Keratinocyte (primary cell): Measurements from ENCODE around the gene BBS9. TPM values are rescaled to one million over a fixed set of nuclear protein-coding genes. Genes with fewer than 3 reads are reported as not detected.

ENCODE experiments used
- DNase-seq: peaks from one replicate; pipeline ENCODE4 v3.0.0-alpha.2; 2011; ENCODE audit warnings: low read depth, missing footprints, low spot score
- FAIRE-seq: peaks from 2 replicates; lab custom pipeline; 2011; peaks lifted over from hg19 to GRCh38; lab: Jason Lieb, UNC
- H2AFZ ChIP-seq: 2 replicates; pipeline ENCODE4 v1.6.0; 2012; ENCODE audit warnings: low read length, control low read depth, inconsistent platforms; ENCODE audit not compliant: control insufficient read depth
- H3K27ac ChIP-seq: 2 replicates; pipeline ENCODE4 v1.5.1; 2011; ENCODE audit warnings: low read length; ENCODE audit not compliant: control insufficient read depth, insufficient read depth
- H3K27me3 ChIP-seq: 3 replicates; pipeline ENCODE4 v1.6.0; 2011; ENCODE audit warnings: low read length; ENCODE audit not compliant: control insufficient read depth, insufficient read depth; ENCODE audit errors: extremely low read depth
- H3K36me3 ChIP-seq, 2 experiments: 2 replicates in 1 of 2; 3 replicates in 1 of 2; pipeline ENCODE4 v1.5.1; 2011; ENCODE audit warnings: low read length in 2 of 2, mild to moderate bottlenecking in 1 of 2; ENCODE audit not compliant: control insufficient read depth in 2 of 2, insufficient read depth in 2 of 2; ENCODE audit errors: extremely low read depth in 1 of 2
- H3K4me1 ChIP-seq: 3 replicates; pipeline ENCODE4 v1.5.1; 2011; ENCODE audit warnings: low read length; ENCODE audit not compliant: control insufficient read depth, insufficient read depth; ENCODE audit errors: extremely low read depth
- H3K4me2 ChIP-seq: 3 replicates; pipeline ENCODE4 v1.6.0; 2011; ENCODE audit warnings: low read depth, low read length; ENCODE audit not compliant: control insufficient read depth, insufficient read depth; ENCODE audit errors: extremely low read depth
- H3K4me3 ChIP-seq, 3 experiments: fragments of 200-600 bp in 1 of 3; sonication (generic) in 1 of 3; 2 replicates in 2 of 3; 3 replicates in 1 of 3; pipeline ENCODE4 v1.5.1; 2011 to 2016; ENCODE audit warnings: low read length in 3 of 3, mild to moderate bottlenecking in 3 of 3, control low read depth in 2 of 3, inconsistent platforms in 1 of 3, low read depth in 1 of 3, mixed read lengths in 1 of 3, mixed run types in 1 of 3, moderate library complexity in 1 of 3; ENCODE audit not compliant: control insufficient read depth in 2 of 3, insufficient read depth in 2 of 3; ENCODE audit errors: extremely low read depth in 1 of 3
- H3K79me2 ChIP-seq: 2 replicates; pipeline ENCODE4 v1.6.0; 2012; ENCODE audit warnings: low read length; ENCODE audit not compliant: control insufficient read depth, insufficient read depth
- H3K9ac ChIP-seq: 3 replicates; pipeline ENCODE4 v1.6.0; 2011; ENCODE audit warnings: low read length; ENCODE audit not compliant: control insufficient read depth, insufficient read depth; ENCODE audit errors: extremely low read depth
- H3K9me1 ChIP-seq: 3 replicates; pipeline ENCODE4 v1.6.0; 2011; ENCODE audit warnings: low read length; ENCODE audit not compliant: control insufficient read depth, insufficient read depth; ENCODE audit errors: extremely low read depth
- H3K9me3 ChIP-seq: 2 replicates; pipeline ENCODE4 v1.5.1; 2012; ENCODE audit warnings: low read depth, low read length; ENCODE audit not compliant: control insufficient read depth
- H4K20me1 ChIP-seq: 3 replicates; pipeline ENCODE4 v1.6.0; 2011; ENCODE audit warnings: low read length; ENCODE audit not compliant: control insufficient read depth, insufficient read depth; ENCODE audit errors: extremely low read depth
- EZH2 ChIP-seq: IDR thresholded peaks from one replicate; pipeline ENCODE4 v1.6.1; 2012; ENCODE audit warnings: inconsistent platforms, mild to moderate bottlenecking, low read length, moderate library complexity
- dilution Hi-C: fragments of 300-500 bp; cut with MboI; formaldehyde crosslinking; loops from one replicate; pipeline ENCODE4 v1.7.0; 2020; ENCODE audit warnings: low sequenced_read_pairs; ENCODE audit not compliant: extremely low pct_ligation_motif_present
- polyA plus RNA-seq, 5 experiments: library from polyadenylated mRNA; depleted of rRNA in 3 of 5; stranded (reverse) in 3 of 5; stranded (forward) in 1 of 5; unstranded in 1 of 5; fragments of >200 nt; gene quantifications; 1 replicate in 1 of 5; 2 replicates in 3 of 5; 3 replicates in 1 of 5; pipeline versions ENCODE4 v1.2.1 to v1.2.3, GENCODE V29; 2011 to 2012; ENCODE audit warnings: missing spikeins in 2 of 5, low read depth in 1 of 5, low replicate concordance in 1 of 5
- TF ChIP-seq, protein P1 (sequence below), 3 experiments: IDR thresholded peaks in 1 of 3; conservative IDR thresholded peaks in 1 of 3; optimal IDR thresholded peaks in 1 of 3; 2 replicates in 2 of 3; 3 replicates in 1 of 3; pipeline versions ENCODE3 to v1.5.1; 2011; ENCODE audit warnings: low read length in 3 of 3, mild to moderate bottlenecking in 3 of 3, moderate library complexity in 2 of 3, control low read depth in 1 of 3, inconsistent platforms in 1 of 3; ENCODE audit not compliant: insufficient read depth in 2 of 3; ENCODE audit errors: extremely low read depth in 1 of 3

The BBS9 gene
- polyA plus RNA-seq, 1 donor (not counting 4 experiments of a cell fraction or from before 2014, with no cell fraction given), result 7.6 TPM

- H3K9me1 ChIP-seq, result no peaks in the 10 kb centered on the region
- TF ChIP-seq EZH2, result no peak
- TF ChIP-seq, protein P1, sequence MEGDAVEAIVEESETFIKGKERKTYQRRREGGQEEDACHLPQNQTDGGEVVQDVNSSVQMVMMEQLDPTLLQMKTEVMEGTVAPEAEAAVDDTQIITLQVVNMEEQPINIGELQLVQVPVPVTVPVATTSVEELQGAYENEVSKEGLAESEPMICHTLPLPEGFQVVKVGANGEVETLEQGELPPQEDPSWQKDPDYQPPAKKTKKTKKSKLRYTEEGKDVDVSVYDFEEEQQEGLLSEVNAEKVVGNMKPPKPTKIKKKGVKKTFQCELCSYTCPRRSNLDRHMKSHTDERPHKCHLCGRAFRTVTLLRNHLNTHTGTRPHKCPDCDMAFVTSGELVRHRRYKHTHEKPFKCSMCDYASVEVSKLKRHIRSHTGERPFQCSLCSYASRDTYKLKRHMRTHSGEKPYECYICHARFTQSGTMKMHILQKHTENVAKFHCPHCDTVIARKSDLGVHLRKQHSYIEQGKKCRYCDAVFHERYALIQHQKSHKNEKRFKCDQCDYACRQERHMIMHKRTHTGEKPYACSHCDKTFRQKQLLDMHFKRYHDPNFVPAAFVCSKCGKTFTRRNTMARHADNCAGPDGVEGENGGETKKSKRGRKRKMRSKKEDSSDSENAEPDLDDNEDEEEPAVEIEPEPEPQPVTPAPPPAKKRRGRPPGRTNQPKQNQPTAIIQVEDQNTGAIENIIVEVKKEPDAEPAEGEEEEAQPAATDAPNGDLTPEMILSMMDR (optimal IDR thresholded peaks at IDR 0.05 in 1 of 3, IDR thresholded peaks at IDR 0.05 in 1 of 3, conservative IDR thresholded peaks at IDR 0.05 in 1 of 3; ENCODE audit: extremely low read depth in 1 of 3, insufficient read depth in 2 of 3, low read length in 3 of 3), result no peak
- H3K36me3 ChIP-seq, result no peaks in the 10 kb centered on the region
- H3K9me3 ChIP-seq, result no peaks in the 10 kb centered on the region
- no peak overlapping the region for H2AFZ ChIP-seq
- H3K9ac ChIP-seq, result no peak overlapping the region
- no peak for DNase-seq
- H3K4me2 ChIP-seq, result no peak overlapping the region
- no peak overlapping the region for H3K4me3 ChIP-seq
- no peak overlapping the region for H3K27ac ChIP-seq
- dilution Hi-C loops, result no loop called here
- no peaks in the 10 kb centered on the region for H3K27me3 ChIP-seq
- no peaks in the 10 kb centered on the region for H3K79me2 ChIP-seq
- H4K20me1 ChIP-seq, result no peaks in the 10 kb centered on the region
- FAIRE-seq, result no peak
- H3K4me1 ChIP-seq, result peaks cover 9% of the 10 kb centered on the region
Observed at GRCh38 chr7:33592718-33593117, 463.4 kb downstream of the BBS9 start.

DNA sequence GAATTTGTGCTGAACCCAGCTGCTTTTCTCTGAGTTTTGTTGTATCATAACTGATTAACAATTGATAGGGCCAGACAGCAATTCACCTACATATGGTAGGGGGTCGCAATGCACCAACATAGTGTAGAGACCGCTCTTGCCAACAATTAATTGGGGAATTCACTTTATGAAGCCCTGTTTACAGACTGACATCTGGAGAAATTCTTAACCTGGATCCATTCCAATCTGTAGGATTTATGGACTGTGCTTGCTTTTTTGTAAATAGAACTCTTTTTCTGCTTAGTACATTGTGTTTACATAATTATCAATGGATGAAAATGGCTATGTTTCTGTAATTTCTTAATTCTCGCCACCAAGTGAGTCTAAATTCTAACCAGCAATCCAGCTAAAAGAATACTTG is 464.2 kb downstream of the BBS9 start:
- H4K20me1 ChIP-seq, result no peaks in the 10 kb centered on the region
- FAIRE-seq (no peak), DNase-seq (no peak)
- H3K4me2 ChIP-seq, result no peak overlapping the region
- no peaks in the 10 kb centered on the region for H3K27me3 ChIP-seq
- H2AFZ ChIP-seq, result no peak overlapping the region
- H3K79me2 ChIP-seq, result no peaks in the 10 kb centered on the region
- H3K36me3 ChIP-seq, result no peaks in the 10 kb centered on the region
- H3K27ac ChIP-seq, result no peak overlapping the region
- H3K4me1 ChIP-seq, result peaks cover 9% of the 10 kb centered on the region
- dilution Hi-C loops, result no loop called here
- no peaks in the 10 kb centered on the region for H3K9me1 ChIP-seq
- H3K4me3 ChIP-seq, result no peak overlapping the region
- TF ChIP-seq, protein P1 (optimal IDR thresholded peaks at IDR 0.05 in 1 of 3, IDR thresholded peaks at IDR 0.05 in 1 of 3, conservative IDR thresholded peaks at IDR 0.05 in 1 of 3; ENCODE audit: extremely low read depth in 1 of 3, insufficient read depth in 2 of 3, low read length in 3 of 3), result no peak
- TF ChIP-seq EZH2, result no peak
- no peaks in the 10 kb centered on the region for H3K9me3 ChIP-seq
- H3K9ac ChIP-seq, result no peak overlapping the region
